Suprapubic skin (tissue), 4 donors: ENCODE results near the gene MPV17L2. TPM values are rescaled to one million over a fixed set of nuclear protein-coding genes. Genes with fewer than 3 reads are reported as not detected.
A peak's percentile ranks its signal among the peaks of the same experiment; 100 is the strongest.

Experiments
- DNase-seq, 2 donors: peaks; one replicate each; pipeline ENCODE4 v3.0.0-alpha.2; 2019; ENCODE audit warnings: low spot score in 2 of 2
- H3K27ac ChIP-seq: fragments of 200-600 bp; sonication (generic); one replicate; pipeline ENCODE4 v1.5.1; 2019
- H3K27me3 ChIP-seq: fragments of 200-600 bp; sonication (generic); one replicate; pipeline ENCODE4 v1.5.1; 2019
- H3K36me3 ChIP-seq: fragments of 200-600 bp; sonication (generic); one replicate; pipeline ENCODE4 v1.5.1; 2019
- H3K4me1 ChIP-seq: fragments of 200-600 bp; sonication (generic); one replicate; pipeline ENCODE4 v1.5.1; 2019
- H3K4me3 ChIP-seq: fragments of 200-600 bp; sonication (generic); one replicate; pipeline ENCODE4 v1.5.1; 2019; ENCODE audit warnings: mild to moderate bottlenecking
- H3K9me3 ChIP-seq: fragments of 200-600 bp; sonication (generic); one replicate; pipeline ENCODE4 v1.5.1; 2019
- CTCF ChIP-seq, 2 donors: fragments of 200-600 bp in 1 of 2; fragments of 450-650 bp in 1 of 2; sonication (generic) in 1 of 2; IDR thresholded peaks; one replicate each; pipeline ENCODE4 v1.5.1; 2016 to 2019; ENCODE audit warnings: antibody characterized with exemption in 2 of 2, mild to moderate bottlenecking in 1 of 2, moderate library complexity in 1 of 2
- EP300 ChIP-seq: sonication (generic); formaldehyde crosslinking; IDR thresholded peaks from one replicate; pipeline ENCODE4 v1.6.1; 2017; ENCODE audit warnings: antibody characterized with exemption
- POLR2A ChIP-seq, 2 donors: fragments of 450-650 bp; IDR thresholded peaks; one replicate each; pipeline ENCODE4 v1.6.1; 2017; ENCODE audit warnings: antibody characterized with exemption in 2 of 2, mild to moderate bottlenecking in 2 of 2, moderate library complexity in 2 of 2
- POLR2AphosphoS5 ChIP-seq, 3 donors: sonication (generic); formaldehyde crosslinking; IDR thresholded peaks; one replicate each; pipeline ENCODE4 v1.6.1; 2017; ENCODE audit warnings: antibody characterized with exemption in 3 of 3
- WGBS: methylation state at CpG from one replicate; pipeline ENCODE4 v1.1.5; 2018; 5-methylcytosine and 5-hydroxymethylcytosine counted together
- total RNA-seq, 4 donors: library from RNA; depleted of rRNA; stranded (reverse); fragments of >200 nt; gene quantifications; one replicate each; pipeline ENCODE4 v1.1.0, GENCODE V29; 2016

MPV17L2 gene
- total RNA-seq, 4 donors from 2014 or later: 4.8 to 27.2 (median 14.7) TPM

GRCh38 chr19:18193388-18194180, 566 bp downstream of the MPV17L2 start:
- TF ChIP-seq CTCF (IDR thresholded peaks at IDR 0.05) (no peak), POLR2A (IDR thresholded peaks at IDR 0.05) (no peak), EP300 (no peak), POLR2AphosphoS5 (IDR thresholded peaks at IDR 0.05) (no peak)
- Histone ChIP-seq H3K4me1 (peaks cover 26% of the 10 kb centered on the region), H3K36me3 (peaks cover 25% of the 10 kb centered on the region), H3K27me3 (no peaks in the 10 kb centered on the region), H3K27ac (peak overlapping the region; percentile 73), H3K4me3 (peak overlapping the region; percentile 88), H3K9me3 (no peaks in the 10 kb centered on the region)
- WGBS: 33% methylated on average over 4 of the region's 46 CpGs
- peak in 1 of 2 donors; percentile 80 for DNase-seq

GRCh38 chr19:18194181-18194530, 1.1 kb downstream of the MPV17L2 start:
- Histone ChIP-seq H3K9me3 (no peaks in the 10 kb centered on the region), H3K4me1 (peaks cover 26% of the 10 kb centered on the region), H3K27ac (no peak overlapping the region), H3K36me3 (peaks cover 30% of the 10 kb centered on the region), H3K4me3 (peak overlapping the region; percentile 88), H3K27me3 (no peaks in the 10 kb centered on the region)
- 63% methylated on average over 12 of the region's 12 CpGs for WGBS
- no peak for DNase-seq
- no peak for TF ChIP-seq CTCF (IDR thresholded peaks at IDR 0.05)
- no peak for TF ChIP-seq POLR2A (IDR thresholded peaks at IDR 0.05)
- no peak for TF ChIP-seq EP300
- TF ChIP-seq POLR2AphosphoS5 (IDR thresholded peaks at IDR 0.05): no peak

GRCh38 chr19:18194554-18195238, 1.7 kb downstream of the MPV17L2 start:
- TF ChIP-seq POLR2A (IDR thresholded peaks at IDR 0.05) (no peak), POLR2AphosphoS5 (IDR thresholded peaks at IDR 0.05) (no peak), EP300 (no peak), CTCF (IDR thresholded peaks at IDR 0.05) (no peak)
- WGBS: 13% methylated on average over 11 of the region's 27 CpGs
- peak in 1 of 2 donors; percentile 69 for DNase-seq
- no peaks in the 10 kb centered on the region for H3K9me3 ChIP-seq
- H3K4me1 ChIP-seq: peaks cover 26% of the 10 kb centered on the region
- H3K36me3 ChIP-seq: peaks cover 30% of the 10 kb centered on the region
- peak overlapping the region; percentile 88 for H3K4me3 ChIP-seq
- H3K27ac ChIP-seq: no peak overlapping the region
- H3K27me3 ChIP-seq: no peaks in the 10 kb centered on the region

DNA sequence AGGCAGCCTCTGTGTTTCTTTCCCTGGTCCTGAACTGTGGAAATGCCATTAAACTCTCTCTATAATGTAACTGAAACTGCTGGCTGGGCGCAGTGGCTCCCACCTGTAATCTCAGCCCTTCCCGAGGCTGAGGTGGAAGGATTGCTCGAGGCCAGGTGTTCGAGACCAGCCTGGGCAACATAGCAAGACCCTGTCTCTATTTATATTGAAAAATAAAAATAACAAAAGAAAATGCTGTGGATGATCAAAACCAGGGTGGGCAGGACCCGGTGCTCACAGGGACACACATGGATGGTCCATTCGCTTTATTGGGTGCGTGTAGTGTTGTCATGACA, 3.5 kb downstream of the MPV17L2 start:
- no peak for DNase-seq
- Histone ChIP-seq H3K27me3 (no peaks in the 10 kb centered on the region), H3K27ac (no peak overlapping the region), H3K4me1 (peaks cover 26% of the 10 kb centered on the region), H3K4me3 (no peak overlapping the region), H3K36me3 (peaks cover 30% of the 10 kb centered on the region), H3K9me3 (no peaks in the 10 kb centered on the region)
- no peak for TF ChIP-seq EP300
- TF ChIP-seq CTCF (IDR thresholded peaks at IDR 0.05): no peak
- no peak for TF ChIP-seq POLR2AphosphoS5 (IDR thresholded peaks at IDR 0.05)
- TF ChIP-seq POLR2A (IDR thresholded peaks at IDR 0.05): no peak
- 93% methylated on average over 7 of the region's 7 CpGs for WGBS

GRCh38 chr19:18197306-18197705, 4.3 kb downstream of the MPV17L2 start:
- Histone ChIP-seq H3K4me3 (no peak overlapping the region), H3K27me3 (no peaks in the 10 kb centered on the region), H3K9me3 (no peaks in the 10 kb centered on the region), H3K4me1 (peaks cover 19% of the 10 kb centered on the region), H3K36me3 (peaks cover 30% of the 10 kb centered on the region), H3K27ac (no peak overlapping the region)
- WGBS: 93% methylated on average over 18 of the region's 18 CpGs
- no peak for DNase-seq
- no peak for TF ChIP-seq POLR2AphosphoS5 (IDR thresholded peaks at IDR 0.05)
- no peak for TF ChIP-seq EP300
- no peak for TF ChIP-seq CTCF (IDR thresholded peaks at IDR 0.05)
- no peak for TF ChIP-seq POLR2A (IDR thresholded peaks at IDR 0.05)
